Endothelial cell of umbilical vein (primary cell): ENCODE measurements around the gene TAF3. TPM values are rescaled to one million over a fixed set of nuclear protein-coding genes. Genes with fewer than 3 reads are reported as not detected.

ENCODE experiments used
- BruUV-seq: library from RNA; stranded (reverse); fragments of 400-500 nt; replicated peaks from 2 replicates; lab custom pipeline; 2021; lab: Mats Ljungman, UMichigan
- CTCF ChIA-PET: fragments of 300-600, 350-600 bp; sonication (Branson Sonifier 250); formaldehyde crosslinking; loops from one replicate; lab custom pipeline; 2021; ENCODE audit warnings: antibody characterized with exemption, inconsistent platforms; lab: Charles Lee
- POLR2A ChIA-PET: fragments of 300-600, 350-600 bp; sonication (Branson Sonifier 250); formaldehyde crosslinking; loops from one replicate; lab custom pipeline; 2021; ENCODE audit warnings: antibody characterized with exemption, inconsistent platforms; lab: Charles Lee
- DNase-seq: peaks from one replicate; pipeline ENCODE4 v3.0.0-alpha.2; 2011; ENCODE audit warnings: low read depth, low spot score
- FAIRE-seq: peaks from 2 replicates; lab custom pipeline; 2011; peaks lifted over from hg19 to GRCh38; lab: Jason Lieb, UNC
- H2AFZ ChIP-seq: 2 replicates; pipeline ENCODE4 v1.6.0; 2012; ENCODE audit warnings: low read depth, low read length, control low read depth, inconsistent platforms
- H3K27ac ChIP-seq: 2 replicates; pipeline ENCODE4 v1.5.1; 2011; ENCODE audit warnings: low read depth, mild to moderate bottlenecking, control low read depth, low read length, moderate library complexity; ENCODE audit not compliant: insufficient read depth
- H3K27me3 ChIP-seq, 2 experiments: 2 replicates each; pipeline versions ENCODE4 v1.6.0 to v1.6.1; 2011; ENCODE audit warnings: low read length in 2 of 2, mixed read lengths in 1 of 2; ENCODE audit not compliant: control insufficient read depth in 2 of 2, insufficient read depth in 2 of 2
- H3K36me3 ChIP-seq, 2 experiments: 2 replicates in 1 of 2; 3 replicates in 1 of 2; pipeline ENCODE4 v1.5.1; 2011; ENCODE audit warnings: low read length in 2 of 2, mild to moderate bottlenecking in 1 of 2, moderate library complexity in 1 of 2; ENCODE audit not compliant: control insufficient read depth in 2 of 2, insufficient read depth in 2 of 2; ENCODE audit errors: extremely low read depth in 1 of 2
- H3K4me1 ChIP-seq: 3 replicates; pipeline ENCODE4 v1.5.1; 2011; ENCODE audit warnings: mild to moderate bottlenecking, low read length; ENCODE audit not compliant: control insufficient read depth, insufficient read depth; ENCODE audit errors: extremely low read depth
- H3K4me2 ChIP-seq: 2 replicates; pipeline ENCODE4 v1.6.1; 2011; ENCODE audit warnings: low read length, control low read depth, mixed read lengths; ENCODE audit not compliant: insufficient read depth
- H3K4me3 ChIP-seq, 3 experiments: fragments of 200-600 bp in 1 of 3; sonication (generic), shearing (Covaris generic) in 1 of 3; replicated peaks in 1 of 3; 2 replicates each; pipeline ENCODE4 v1.5.1; 2011 to 2016; ENCODE audit warnings: control low read depth in 3 of 3, low read length in 3 of 3, mild to moderate bottlenecking in 2 of 3, inconsistent platforms in 1 of 3, low read depth in 1 of 3, moderate library complexity in 1 of 3; ENCODE audit not compliant: insufficient read depth in 1 of 3
- H3K79me2 ChIP-seq: 2 replicates; pipeline ENCODE4 v1.6.0; 2012; ENCODE audit warnings: low read length, inconsistent platforms; ENCODE audit not compliant: control insufficient read depth, insufficient read depth
- H3K9ac ChIP-seq: replicated peaks from 2 replicates; pipeline ENCODE3; 2011; ENCODE audit warnings: low read length, control low read depth; ENCODE audit not compliant: insufficient read depth; ENCODE audit errors: extremely low read depth
- H3K9me1 ChIP-seq: replicated peaks from 3 replicates; pipeline ENCODE4 v1.6.0; 2011; ENCODE audit warnings: mild to moderate bottlenecking, low read length; ENCODE audit not compliant: control insufficient read depth, insufficient read depth; ENCODE audit errors: extremely low read depth
- H3K9me3 ChIP-seq: replicated peaks from 2 replicates; pipeline ENCODE4 v1.5.1; 2012; ENCODE audit warnings: low read length, inconsistent platforms; ENCODE audit not compliant: control insufficient read depth, insufficient read depth
- H4K20me1 ChIP-seq: replicated peaks from 2 replicates; pipeline ENCODE3; 2011; ENCODE audit warnings: mild to moderate bottlenecking, low read length; ENCODE audit not compliant: control insufficient read depth, insufficient read depth; ENCODE audit errors: extremely low read depth
- CTCF ChIP-seq, 2 donors: IDR thresholded peaks; 1 replicate in 1 of 2; 2 replicates in 1 of 2; pipeline ENCODE4 v1.5.1; 2011; ENCODE audit warnings: low read length in 2 of 2, mild to moderate bottlenecking in 2 of 2, moderate library complexity in 2 of 2, control low read depth in 1 of 2, inconsistent platforms in 1 of 2, low read depth in 1 of 2; ENCODE audit not compliant: insufficient read depth in 1 of 2; ENCODE audit errors: extremely low read depth in 1 of 2
- EZH2 ChIP-seq: IDR thresholded peaks from 2 replicates; pipeline ENCODE4 v1.6.1; 2012; ENCODE audit warnings: borderline replicate concordance, low read depth, mild to moderate bottlenecking, moderate library complexity, low read length, inconsistent platforms; ENCODE audit not compliant: severe bottlenecking
- FOS ChIP-seq: IDR thresholded peaks from 2 replicates; pipeline ENCODE4 v1.6.1; 2011; ENCODE audit warnings: mild to moderate bottlenecking, low read length, moderate library complexity, borderline replicate concordance; ENCODE audit not compliant: insufficient read depth
- GATA2 ChIP-seq: IDR thresholded peaks from 2 replicates; pipeline ENCODE4 v1.7.0; 2011; ENCODE audit warnings: low read depth, mild to moderate bottlenecking, moderate library complexity, mixed read lengths, low read length; ENCODE audit not compliant: insufficient read length, insufficient read depth
- JUN ChIP-seq: IDR thresholded peaks from 2 replicates; pipeline ENCODE4 v1.6.1; 2011; ENCODE audit warnings: borderline replicate concordance, low read depth; ENCODE audit not compliant: insufficient read length, insufficient read depth
- MAX ChIP-seq: IDR thresholded peaks from 2 replicates; pipeline ENCODE4 v1.6.1; 2011; ENCODE audit not compliant: insufficient read depth, insufficient read length
- MYC ChIP-seq: IDR thresholded peaks from one replicate; pipeline ENCODE4 v1.6.1; 2011; ENCODE audit warnings: mild to moderate bottlenecking, low read depth, low read length
- POLR2A ChIP-seq: IDR thresholded peaks from 2 replicates; pipeline ENCODE4 v1.6.1; 2012; ENCODE audit warnings: low read depth, mild to moderate bottlenecking, control low read depth, low read length
- POLR2AphosphoS5 ChIP-seq: IDR thresholded peaks from 2 replicates; pipeline ENCODE4 v1.6.1; 2012; ENCODE audit warnings: low read depth, mild to moderate bottlenecking, control low read depth, low read length, moderate library complexity; ENCODE audit not compliant: insufficient read depth
- dilution Hi-C: fragments of 300-500 bp; cut with MboI; formaldehyde crosslinking; loops from one replicate; pipeline ENCODE4 v1.15.0; 2019; ENCODE audit warnings: low sequenced_read_pairs; ENCODE audit not compliant: extremely low pct_ligation_motif_present
- intact Hi-C: fragments of 100-400 bp; cut with micrococcal nuclease; formaldehyde crosslinking; loops from one replicate; pipeline ENCODE4 v1.10.0; 2022
- polyA plus RNA-seq, 4 experiments: library from polyadenylated mRNA; depleted of rRNA in 3 of 4; stranded (reverse) in 3 of 4; unstranded in 1 of 4; fragments of >200 nt; gene quantifications; 2 replicates each; pipeline versions ENCODE4 v1.2.1 to v1.2.3, GENCODE V29; 2011 to 2012; ENCODE audit warnings: missing spikeins in 1 of 4
- total RNA-seq: library from RNA; stranded (reverse); gene quantifications from 2 replicates; pipeline ENCODE4 v1.2.3, GENCODE V29; 2021

The TAF3 gene
- total and polyA plus RNA-seq, 2 donors (not counting 3 experiments of a cell fraction or from before 2014, with no cell fraction given): 2.4 to 10.5 TPM

- Histone ChIP-seq H3K4me3 (peak overlapping the region in 1 of 3 experiments; percentile 40), H3K9me1 (no peaks in the 10 kb centered on the region), H3K36me3 (no peaks in the 10 kb centered on the region), H3K9ac (peak overlapping the region; percentile 33), H4K20me1 (no peaks in the 10 kb centered on the region), H3K79me2 (peaks cover 6% of the 10 kb centered on the region), H2AFZ (peak overlapping the region; percentile 27), H3K27ac (peak overlapping the region; percentile 78), H3K4me1 (peaks cover 26% of the 10 kb centered on the region), H3K4me2 (peak overlapping the region; percentile 73), H3K9me3 (no peaks in the 10 kb centered on the region), H3K27me3 (no peaks in the 10 kb centered on the region)
- FAIRE-seq (peak; percentile 90), DNase-seq (peak; percentile 72)
- TF ChIP-seq FOS: peak; percentile 56
- TF ChIP-seq JUN: no peak
- no peak for TF ChIP-seq POLR2A
- TF ChIP-seq MYC: no peak
- TF ChIP-seq CTCF (IDR thresholded peaks at IDR 0.05; ENCODE audit: extremely low read depth in 1 of 2, insufficient read depth in 1 of 2, low read depth in 1 of 2, low read length in 2 of 2): no peak
- TF ChIP-seq GATA2: peak; percentile 23
- no peak for TF ChIP-seq EZH2
- TF ChIP-seq POLR2AphosphoS5: no peak
- no peak for TF ChIP-seq MAX
- dilution Hi-C loops (no loop called here), intact Hi-C loops (loop anchor here (2.0 kb wide), 2 partner anchors 20 to 104 kb away; no protein-coding TSS in a partner anchor)
- ChIA-PET POLR2A (interaction anchor here (0.5 kb wide), 1 partner anchor 92 kb away, joined by 6 read pairs; no protein-coding TSS in a partner anchor), CTCF (interaction anchor here (0.9 to 1.1 kb wide), 4 partner anchors 10 to 88 kb away, joined by 3 to 6 read pairs (median 3); no protein-coding TSS in a partner anchor)
- BruUV-seq: no TSS peak
Observed at GRCh38 chr10:7948371-7949000, 130.2 kb downstream of the TAF3 start.
